Transverse colon (tissue), 4 donors: ENCODE results near the gene RHO. TPM values are rescaled to one million over a fixed set of nuclear protein-coding genes. Genes with fewer than 3 reads are reported as not detected.

Experiments used
- DNase-seq: peaks from one replicate; pipeline ENCODE4 v3.0.0-alpha.2; 2019
- H3K27ac ChIP-seq, 4 donors: fragments of 200-600 bp; sonication (generic); 2 replicates each; pipeline ENCODE4 v1.5.1; 2016 to 2018; ENCODE audit warnings: inconsistent platforms in 4 of 4
- H3K27me3 ChIP-seq: fragments of 200-600 bp; sonication (generic); 2 replicates; pipeline ENCODE4 v1.5.1; 2017; ENCODE audit warnings: inconsistent platforms
- H3K36me3 ChIP-seq, 4 donors: fragments of 200-600 bp; sonication (generic); 2 replicates each; pipeline ENCODE4 v1.5.1; 2017 to 2019; ENCODE audit warnings: inconsistent platforms in 4 of 4
- H3K4me1 ChIP-seq, 4 donors: fragments of 200-600 bp; sonication (generic); 2 replicates each; pipeline ENCODE4 v1.5.1; 2017 to 2020; ENCODE audit warnings: inconsistent platforms in 4 of 4
- H3K4me3 ChIP-seq, 4 donors: fragments of 200-600 bp; sonication (generic); 1 replicate in 1 of 4; 2 replicates in 3 of 4; pipeline versions ENCODE4 v1.5.1 to v1.6.1; 2017 to 2019; ENCODE audit warnings: inconsistent platforms in 4 of 4
- H3K9me3 ChIP-seq, 2 donors: fragments of 200-600 bp; sonication (generic); 2 replicates each; pipeline ENCODE4 v1.5.1; 2017 to 2019; ENCODE audit warnings: inconsistent platforms in 2 of 2
- EP300 ChIP-seq: sonication (generic); formaldehyde crosslinking; IDR thresholded peaks from one replicate; pipeline ENCODE4 v1.6.1; 2017; ENCODE audit warnings: antibody characterized with exemption, low read depth
- POLR2A ChIP-seq: fragments of 450-650 bp; IDR thresholded peaks from one replicate; pipeline ENCODE4 v1.6.1; 2016; ENCODE audit warnings: antibody characterized with exemption, mild to moderate bottlenecking, moderate library complexity
- POLR2AphosphoS5 ChIP-seq, 3 donors: sonication (generic); formaldehyde crosslinking; IDR thresholded peaks; one replicate each; pipeline ENCODE4 v1.6.1; 2016; ENCODE audit warnings: antibody characterized with exemption in 3 of 3
- WGBS, 2 donors: methylation state at CpG; one replicate each; pipeline ENCODE4 v1.1.5; 2018; ENCODE audit warnings: low coverage in 1 of 2; 5-methylcytosine and 5-hydroxymethylcytosine counted together
- in situ Hi-C, 4 donors: fragments of 200-750 bp; cut with MboI; loops; one replicate each; pipeline versions ENCODE4 v1.15.0 to v1.15.1; 2017; ENCODE audit warnings: low sequenced_read_pairs in 3 of 4, low pct_ligation_motif_present in 1 of 4, low pct_unique_long_range_greater_than_20kb in 1 of 4
- intact Hi-C: fragments of 100-400 bp; cut with DNase I; formaldehyde crosslinking; loops from one replicate; pipeline ENCODE4 v1.15.1; 2023; ENCODE audit warnings: low total_unique reads
- total RNA-seq, 4 donors: library from RNA; depleted of rRNA; stranded (reverse); fragments of >200 nt; gene quantifications; one replicate each; pipeline ENCODE4 v1.1.0, GENCODE V29; 2016
- TF ChIP-seq, protein P1 (sequence below), 5 experiments: fragments of 200-600 bp in 3 of 5; fragments of 450-650 bp in 2 of 5; sonication (generic) in 3 of 5; IDR thresholded peaks; 1 replicate in 2 of 5; 2 replicates in 3 of 5; pipeline ENCODE4 v1.5.1; 2016 to 2017; ENCODE audit warnings: antibody characterized with exemption in 5 of 5, inconsistent platforms in 3 of 5, mild to moderate bottlenecking in 2 of 5, moderate library complexity in 1 of 5

RHO gene
- total RNA-seq, 4 donors from 2014 or later, result not detected

GRCh38 chr3:129549805-129550204 lies 21.4 kb downstream of the RHO start:
- 78 to 89% methylated on average over 3 of the region's 3 CpGs for WGBS, 2 donors
- Histone ChIP-seq H3K36me3 (no peaks in the 10 kb centered on the region), H3K27me3 (no peaks in the 10 kb centered on the region), H3K9me3 (no peaks in the 10 kb centered on the region), H3K4me3 (no peak overlapping the region), H3K4me1 (peaks cover 0 to 11% (median 0%) of the 10 kb centered on the region in 4 donors), H3K27ac (no peak overlapping the region)
- in situ Hi-C loops, result no loop called here
- intact Hi-C loops, result no loop called here
- no peak for DNase-seq
- no peak for TF ChIP-seq POLR2AphosphoS5 (IDR thresholded peaks at IDR 0.05)
- TF ChIP-seq POLR2A, result no peak
- TF ChIP-seq, protein P1, sequence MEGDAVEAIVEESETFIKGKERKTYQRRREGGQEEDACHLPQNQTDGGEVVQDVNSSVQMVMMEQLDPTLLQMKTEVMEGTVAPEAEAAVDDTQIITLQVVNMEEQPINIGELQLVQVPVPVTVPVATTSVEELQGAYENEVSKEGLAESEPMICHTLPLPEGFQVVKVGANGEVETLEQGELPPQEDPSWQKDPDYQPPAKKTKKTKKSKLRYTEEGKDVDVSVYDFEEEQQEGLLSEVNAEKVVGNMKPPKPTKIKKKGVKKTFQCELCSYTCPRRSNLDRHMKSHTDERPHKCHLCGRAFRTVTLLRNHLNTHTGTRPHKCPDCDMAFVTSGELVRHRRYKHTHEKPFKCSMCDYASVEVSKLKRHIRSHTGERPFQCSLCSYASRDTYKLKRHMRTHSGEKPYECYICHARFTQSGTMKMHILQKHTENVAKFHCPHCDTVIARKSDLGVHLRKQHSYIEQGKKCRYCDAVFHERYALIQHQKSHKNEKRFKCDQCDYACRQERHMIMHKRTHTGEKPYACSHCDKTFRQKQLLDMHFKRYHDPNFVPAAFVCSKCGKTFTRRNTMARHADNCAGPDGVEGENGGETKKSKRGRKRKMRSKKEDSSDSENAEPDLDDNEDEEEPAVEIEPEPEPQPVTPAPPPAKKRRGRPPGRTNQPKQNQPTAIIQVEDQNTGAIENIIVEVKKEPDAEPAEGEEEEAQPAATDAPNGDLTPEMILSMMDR (IDR thresholded peaks at IDR 0.05), result no peak
- no peak for TF ChIP-seq EP300

DNA sequence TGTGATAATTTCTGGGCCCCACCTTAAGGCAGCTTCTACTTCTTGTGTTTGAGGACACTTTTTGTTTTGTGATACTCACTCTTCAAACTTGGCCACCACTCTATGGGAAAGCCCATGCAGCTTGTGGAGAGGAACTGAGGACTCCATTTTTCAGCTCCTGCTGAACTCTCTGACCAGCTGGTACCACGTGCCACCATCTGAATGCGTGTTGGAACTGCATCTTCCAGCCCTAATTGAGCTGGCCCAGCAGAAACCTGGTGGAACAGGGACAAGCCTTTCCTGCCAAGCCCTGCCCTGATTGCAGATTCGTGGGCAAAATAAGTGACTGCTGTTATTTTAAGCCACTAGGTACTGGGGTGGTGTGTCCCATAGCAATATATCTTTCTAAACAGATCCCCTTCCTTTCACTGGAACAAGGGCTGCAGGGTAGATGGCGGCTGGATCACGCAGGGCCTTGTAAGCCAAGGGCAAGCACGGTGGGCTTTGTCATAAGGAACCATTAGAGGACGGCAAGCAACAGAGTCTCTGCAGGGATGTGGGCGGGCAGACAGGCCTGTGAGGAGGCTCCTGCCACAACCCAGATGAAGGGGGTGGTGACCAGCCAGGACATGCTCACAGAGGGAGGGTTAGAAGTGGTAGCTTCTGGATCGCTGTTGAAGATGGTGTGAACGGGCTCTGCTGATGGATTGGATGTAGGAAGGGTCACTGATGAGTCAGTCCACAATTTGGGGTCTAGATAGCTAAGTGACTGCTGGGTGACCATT lies 24.0 kb downstream of the RHO start:
- TF ChIP-seq, protein P1 (IDR thresholded peaks at IDR 0.05), result no peak
- TF ChIP-seq POLR2AphosphoS5 (IDR thresholded peaks at IDR 0.05) (no peak), EP300 (no peak)
- H3K27me3 ChIP-seq, result no peaks in the 10 kb centered on the region
- H3K4me3 ChIP-seq, result no peak overlapping the region
- in situ Hi-C loops (no loop called here), intact Hi-C loops (no loop called here)
- DNase-seq, result no peak
- no peak overlapping the region for H3K27ac ChIP-seq
- peaks cover 0 to 18% (median 4%) of the 10 kb centered on the region in 4 donors for H3K4me1 ChIP-seq
- WGBS, 2 donors, result 82% methylated on average over 10 of the region's 10 CpGs; no CpG with 5 or more reads in 1 of the 2 donors
- H3K36me3 ChIP-seq, result no peaks in the 10 kb centered on the region
- H3K9me3 ChIP-seq, result no peaks in the 10 kb centered on the region

DNA sequence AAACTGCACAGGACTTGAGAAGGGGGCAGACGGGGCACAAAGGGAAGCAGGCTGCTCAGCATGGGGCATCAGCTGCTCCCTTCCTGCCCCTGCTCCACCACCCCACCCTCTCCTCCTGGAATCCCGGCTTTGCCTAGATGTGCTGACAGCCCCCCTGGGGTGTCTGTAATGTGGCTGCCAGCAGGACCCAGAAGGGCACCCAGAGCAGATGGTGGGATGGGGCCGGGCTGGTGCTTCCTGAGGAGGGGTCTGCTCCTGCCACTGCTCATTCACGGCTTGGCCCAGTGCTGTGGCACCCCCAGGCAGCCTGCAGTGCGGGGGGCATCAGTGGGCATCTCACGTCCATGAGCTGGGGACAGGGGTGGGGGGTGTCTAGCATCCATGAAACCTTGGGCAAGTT lies 24.7 kb downstream of the RHO start:
- Histone ChIP-seq H3K27ac (no peak overlapping the region), H3K4me1 (peaks cover 0 to 18% (median 8%) of the 10 kb centered on the region in 4 donors), H3K4me3 (no peak overlapping the region), H3K9me3 (no peaks in the 10 kb centered on the region), H3K36me3 (no peaks in the 10 kb centered on the region), H3K27me3 (no peaks in the 10 kb centered on the region)
- in situ Hi-C loops, result no loop called here
- WGBS, 2 donors, result 90% methylated on average over 6 of the region's 6 CpGs; no CpG with 5 or more reads in 1 of the 2 donors
- DNase-seq, result no peak
- TF ChIP-seq, protein P1 (IDR thresholded peaks at IDR 0.05), result no peak
- TF ChIP-seq POLR2A, result no peak
- TF ChIP-seq POLR2AphosphoS5 (IDR thresholded peaks at IDR 0.05), result no peak
- no peak for TF ChIP-seq EP300
- intact Hi-C loops, result no loop called here

DNA sequence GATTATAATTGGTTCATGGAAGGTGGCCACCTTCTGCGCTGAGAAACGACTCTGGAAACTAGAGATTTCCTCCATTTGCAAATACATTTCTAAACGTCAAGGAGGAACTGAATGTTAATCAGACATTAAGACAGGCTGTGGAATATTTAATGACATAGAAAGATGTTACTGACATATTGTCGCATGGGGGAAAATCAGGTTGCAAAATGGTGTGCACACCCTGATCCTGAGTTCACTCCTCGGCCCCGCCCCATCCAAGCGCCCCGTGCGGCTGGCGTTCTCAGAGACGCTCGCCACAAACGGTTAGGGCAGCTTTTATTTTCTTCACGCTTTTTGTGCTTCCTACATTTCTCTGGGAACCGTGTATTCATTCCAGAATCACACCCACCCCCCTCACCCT lies 25.3 kb downstream of the RHO start:
- intact Hi-C loops (no loop called here), in situ Hi-C loops (no loop called here)
- WGBS, 2 donors, result 33 to 34% methylated on average over 11 to 15 of the region's 15 CpGs
- DNase-seq, result no peak
- no peaks in the 10 kb centered on the region for H3K27me3 ChIP-seq
- H3K9me3 ChIP-seq, result no peaks in the 10 kb centered on the region
- no peak overlapping the region for H3K4me3 ChIP-seq
- H3K4me1 ChIP-seq, result peaks cover 0 to 24% (median 9%) of the 10 kb centered on the region in 4 donors
- TF ChIP-seq POLR2AphosphoS5 (IDR thresholded peaks at IDR 0.05) (no peak), POLR2A (no peak), EP300 (no peak)
- TF ChIP-seq, protein P1 (IDR thresholded peaks at IDR 0.05), result no peak
- H3K36me3 ChIP-seq, result no peaks in the 10 kb centered on the region
- H3K27ac ChIP-seq, result no peak overlapping the region
